ENCODE data around the gene BUD31.

BUD31 gene

DNA sequence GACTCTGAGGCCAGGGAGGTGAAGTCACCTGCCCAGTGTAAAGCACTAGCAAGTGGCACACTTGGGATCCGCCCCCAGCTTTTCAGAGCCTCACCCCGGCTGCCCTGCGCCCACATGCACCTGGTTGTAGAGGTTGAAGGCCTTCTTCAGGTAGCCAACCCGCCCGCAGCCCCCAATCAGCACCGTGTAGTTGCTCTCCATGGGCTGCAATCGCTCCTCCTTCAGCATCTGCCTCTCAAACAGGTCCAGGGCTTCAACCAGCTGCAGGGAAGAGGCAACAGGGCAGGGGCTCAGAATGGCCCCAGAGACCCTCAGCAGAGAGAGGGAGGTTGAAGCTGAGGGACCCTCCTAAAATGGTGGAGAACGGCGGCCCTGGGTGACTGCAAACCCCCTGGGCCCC lies 24.4 kb downstream of the BUD31 start:
- no peak for DNase-seq (ENCODE audit: low spot score)

DNA sequence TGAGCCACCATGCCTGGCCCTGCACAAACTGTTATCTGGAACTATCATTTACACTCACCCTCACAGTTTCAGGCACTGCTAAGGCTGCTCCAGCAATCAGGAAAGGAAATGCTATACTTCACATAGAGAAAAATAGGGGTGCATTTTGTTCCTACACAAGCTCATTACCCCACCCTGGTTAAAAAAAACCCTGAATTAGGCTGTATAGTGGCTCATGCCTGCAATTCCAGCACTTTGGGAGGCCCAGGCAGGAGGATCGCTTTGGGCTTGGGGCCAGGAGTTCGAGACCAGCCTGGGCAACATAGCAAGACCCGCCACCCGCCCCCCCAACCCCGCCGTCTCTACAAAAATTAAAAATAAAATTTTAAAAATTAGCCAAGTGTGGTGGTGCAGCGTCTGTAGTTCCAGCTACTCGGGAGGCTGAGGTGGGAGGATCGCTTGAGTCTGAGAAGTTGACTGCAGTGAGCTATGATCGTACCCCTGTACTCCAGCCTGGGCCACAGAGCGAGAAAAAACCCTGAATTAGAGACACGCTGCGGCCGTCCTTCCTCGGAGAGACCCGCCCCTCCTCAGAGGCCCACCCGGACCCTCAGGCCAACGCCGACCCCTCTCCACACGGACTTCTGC lies 29.3 kb downstream of the BUD31 start:
- no peak for DNase-seq (ENCODE audit: low spot score)

DNA sequence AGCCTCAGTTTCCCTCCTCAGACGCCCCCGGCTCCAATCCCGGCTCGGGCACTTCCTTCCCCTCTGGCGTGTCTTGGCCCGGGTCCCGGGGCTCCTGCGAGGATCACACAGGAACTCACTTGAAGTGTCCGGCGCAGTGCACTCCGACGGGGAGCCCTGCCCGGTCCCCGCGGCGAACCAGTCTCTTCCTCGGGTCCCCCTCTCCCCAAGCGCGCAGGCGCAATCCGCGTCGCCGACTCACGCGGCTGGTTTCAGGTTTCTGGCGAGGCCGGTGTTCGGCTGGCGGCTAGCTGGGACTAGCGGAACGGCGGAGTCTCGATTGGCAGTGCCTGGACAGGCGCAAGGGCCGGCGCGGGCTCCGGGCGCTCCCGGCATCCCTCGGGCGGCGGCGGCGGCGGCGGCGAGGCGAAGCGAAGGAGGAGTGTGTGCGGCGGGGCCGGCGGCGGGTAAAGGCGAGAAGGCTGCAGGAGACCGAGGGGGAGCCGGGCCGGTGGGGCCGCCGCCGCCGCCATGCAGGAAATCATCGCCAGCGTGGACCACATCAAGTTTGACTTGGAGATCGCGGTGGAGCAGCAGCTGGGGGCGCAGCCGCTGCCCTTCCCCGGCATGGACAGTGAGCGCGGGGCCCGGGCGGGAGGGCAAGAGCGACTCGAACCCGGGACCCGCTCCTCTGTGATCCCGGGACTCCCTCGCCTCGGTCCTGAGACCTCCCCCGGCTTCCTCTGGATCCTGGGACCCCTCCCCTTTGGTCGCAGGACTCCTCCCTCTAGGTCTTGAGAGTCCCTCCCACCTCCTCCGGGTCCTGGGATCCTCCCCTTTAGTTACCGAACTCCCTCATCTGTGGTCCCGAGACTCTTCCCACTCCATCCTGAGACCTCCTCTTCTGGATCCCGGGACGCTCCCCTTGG lies 30.1 kb downstream of the BUD31 start, which contains the start of the genes CPSF4 and PTCD1:
CPSF4 (plus strand) TSS at position 371 of the 908 bp plus-strand sequence; CDS start at position 511, 140 bp downstream.
PTCD1 (minus strand) TSS at position 226 of the 908 bp plus-strand sequence. CDS start 3,556 bp downstream, outside the sequence.
- DNase-seq (ENCODE audit: low spot score) = peak; percentile 99

DNA sequence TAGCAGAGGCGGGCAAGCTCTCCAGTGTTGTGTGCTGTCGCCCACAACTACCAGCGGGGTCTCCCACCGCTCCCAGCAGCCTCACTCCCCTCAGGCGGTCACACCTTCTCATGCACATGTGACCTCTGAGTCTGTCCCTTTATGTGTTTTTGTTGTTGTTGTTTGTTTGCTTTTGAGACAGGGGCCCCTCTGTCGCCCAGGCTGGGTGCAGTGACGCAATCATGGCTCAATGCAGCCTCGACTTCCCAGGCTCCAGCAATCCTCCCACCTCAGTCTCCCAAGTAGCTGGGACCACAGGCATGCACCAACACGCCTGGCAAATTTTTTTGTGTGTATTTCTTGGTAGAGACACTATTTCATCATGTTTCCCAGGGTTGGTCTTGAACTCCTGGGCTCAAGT lies 31.4 kb downstream of the BUD31 start:
- no peak for DNase-seq (ENCODE audit: low spot score)

DNA sequence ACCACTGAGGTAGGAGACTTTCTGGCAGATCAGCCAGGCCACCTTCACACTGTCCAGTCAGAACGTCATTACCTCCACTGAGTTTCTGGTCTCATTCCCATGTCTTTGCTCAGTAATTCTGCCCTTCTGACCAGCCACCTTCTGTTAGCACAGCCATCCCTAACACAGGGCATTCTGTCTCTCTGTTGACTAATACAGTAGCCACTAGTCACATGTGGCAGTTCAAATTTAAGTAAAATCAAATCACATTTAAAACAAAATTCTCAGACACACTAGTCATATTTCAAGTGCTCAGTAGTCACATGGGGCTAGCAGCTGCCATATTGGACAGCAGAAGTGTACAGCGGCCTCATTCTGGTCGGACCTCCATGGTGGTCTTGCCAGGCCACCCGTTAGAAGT lies 37.3 kb downstream of the BUD31 start:
- no peak for DNase-seq (ENCODE audit: low spot score)

DNA sequence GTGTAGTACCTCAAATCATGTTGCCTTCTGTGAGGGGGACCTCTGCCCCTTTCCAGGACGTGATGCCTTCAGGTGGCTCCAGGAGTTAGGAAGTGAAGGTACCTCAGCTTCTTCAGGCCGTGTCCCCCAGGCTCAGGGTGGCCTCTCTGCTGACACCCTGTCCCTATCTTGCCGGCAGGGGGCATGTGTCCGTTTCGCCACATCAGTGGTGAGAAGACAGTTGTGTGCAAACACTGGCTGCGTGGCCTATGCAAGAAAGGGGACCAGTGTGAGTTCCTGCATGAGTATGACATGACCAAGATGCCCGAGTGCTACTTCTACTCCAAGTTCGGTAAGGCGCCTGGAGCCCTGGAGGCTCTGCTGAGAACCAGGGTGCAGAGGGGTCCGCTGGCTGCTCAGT lies 39.2 kb downstream of the BUD31 start:
- no peak for DNase-seq (ENCODE audit: low spot score)

DNA sequence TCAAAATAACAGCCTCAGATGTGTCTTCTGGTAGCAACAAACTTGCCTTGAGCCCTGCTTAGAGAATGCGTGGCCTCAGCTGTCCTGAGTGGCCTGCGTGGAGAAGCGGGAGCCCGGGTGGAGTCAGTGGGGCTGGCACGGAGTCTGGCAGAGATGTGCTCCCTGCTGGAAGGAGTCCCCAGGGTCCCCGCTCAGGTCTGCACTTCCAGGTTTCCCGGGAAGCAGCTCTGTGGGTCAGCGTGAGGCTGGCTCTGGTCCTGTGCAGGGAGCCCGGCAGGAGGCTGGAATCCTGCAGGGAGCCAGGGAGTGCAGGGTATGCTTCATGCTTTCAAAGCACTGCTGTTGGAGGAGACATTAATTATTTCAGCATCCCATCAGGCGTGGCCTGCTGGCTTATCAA lies 40.1 kb downstream of the BUD31 start:
- no peak for DNase-seq (ENCODE audit: low spot score)

DNA sequence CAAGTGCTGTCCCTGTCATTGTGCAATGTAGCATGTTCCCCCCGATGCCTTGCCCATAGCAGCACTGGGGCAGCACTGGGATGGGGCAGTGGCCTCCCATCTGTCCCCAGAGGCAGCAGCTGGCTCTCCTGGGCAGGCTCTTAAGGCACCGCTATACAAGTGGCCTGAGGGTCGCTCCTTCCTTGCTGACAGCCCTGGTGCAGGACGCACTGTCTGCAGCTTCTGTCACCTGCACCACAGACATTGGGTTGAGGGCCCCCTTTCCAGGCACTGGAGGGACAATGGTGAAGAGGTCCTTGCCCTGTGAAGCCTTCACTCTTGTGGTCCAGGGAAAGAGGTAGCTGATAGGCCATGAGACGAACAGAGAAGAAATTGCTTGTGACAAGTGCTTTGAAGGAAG lies 40.6 kb downstream of the BUD31 start:
- DNase-seq (ENCODE audit: low spot score) = no peak

DNA sequence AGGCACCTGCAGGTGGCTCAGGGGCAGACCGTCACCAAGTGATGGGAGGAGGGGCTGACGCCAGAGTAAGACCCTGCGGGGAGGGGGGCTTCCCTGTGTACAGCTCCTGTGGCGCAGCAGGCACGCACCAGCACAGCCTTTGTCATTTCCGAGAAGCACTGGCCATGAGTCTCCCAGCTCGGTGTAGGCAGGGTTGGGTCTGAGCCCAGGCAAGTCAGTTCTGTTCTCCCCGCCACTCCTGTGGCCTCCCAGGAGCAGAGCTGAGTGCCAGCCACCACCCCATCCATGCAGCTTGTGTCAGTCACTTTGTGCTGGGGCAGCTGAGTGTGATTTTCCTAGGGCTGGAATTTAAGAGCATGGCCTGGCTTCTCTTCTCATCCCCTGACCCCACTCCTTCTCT lies 43.2 kb downstream of the BUD31 start:
- no peak for DNase-seq (ENCODE audit: low spot score)

DNA sequence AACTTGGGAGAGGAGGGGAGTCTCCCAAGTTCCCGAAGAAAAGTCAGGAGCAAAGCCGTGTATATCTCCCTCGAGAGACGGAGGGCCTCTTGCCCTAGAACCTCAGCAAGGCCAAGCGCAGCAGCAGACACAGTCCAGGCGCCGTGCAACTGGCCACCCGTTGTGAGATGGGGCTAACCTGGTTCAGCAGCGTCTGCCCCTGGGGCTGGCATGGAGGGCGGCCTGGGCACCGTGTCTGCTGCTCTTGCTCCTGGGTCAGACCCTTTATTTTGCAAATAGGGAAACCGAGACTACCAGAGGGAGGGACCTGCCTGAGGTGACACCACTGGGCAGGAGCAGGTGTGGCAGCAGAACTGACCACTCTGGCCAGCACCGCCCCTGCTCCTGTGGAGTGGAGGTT lies 43.8 kb downstream of the BUD31 start:
- no peak for DNase-seq (ENCODE audit: low spot score)

DNA sequence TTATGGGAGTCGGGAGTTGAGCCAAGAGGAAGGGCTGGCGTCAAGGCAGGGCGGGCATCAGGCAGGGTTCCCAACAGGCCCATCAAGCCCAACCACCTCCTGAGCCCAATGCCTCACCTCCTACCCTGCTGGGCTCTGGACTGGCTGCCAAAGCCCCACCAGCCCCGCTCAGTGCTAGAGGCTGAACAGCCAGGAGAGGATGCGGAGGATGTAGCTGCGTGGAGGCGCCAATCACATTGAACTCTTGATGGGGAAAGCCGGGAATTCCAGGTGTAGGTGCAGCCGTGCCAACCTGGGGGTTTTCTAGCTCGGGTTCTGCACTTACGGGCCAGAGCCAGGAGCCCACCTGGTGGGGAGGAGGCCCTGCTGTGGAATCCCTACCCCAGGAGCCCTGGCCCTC lies 44.3 kb downstream of the BUD31 start:
- DNase-seq (ENCODE audit: low spot score) = no peak

DNA sequence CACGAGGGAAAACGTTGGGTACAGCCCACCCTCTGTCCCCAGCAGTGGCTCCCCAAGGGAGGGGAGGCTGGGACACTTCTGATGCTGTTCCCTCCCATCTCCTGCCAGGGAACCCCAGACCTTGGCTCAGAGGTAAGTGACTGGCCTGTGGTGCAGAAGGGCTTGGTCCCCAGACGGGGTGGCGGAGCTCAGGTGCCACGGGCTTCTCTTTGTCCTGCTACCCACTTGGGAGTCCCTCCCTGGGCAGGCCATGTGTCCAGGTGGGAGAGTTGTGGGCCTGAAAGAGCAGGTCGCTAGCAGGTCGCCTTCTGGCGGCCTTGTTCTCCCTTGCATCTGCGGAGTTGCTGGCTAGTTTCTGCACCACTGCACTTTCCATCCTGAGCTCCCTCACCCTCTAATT lies 47.1 kb downstream of the BUD31 start:
- DNase-seq (ENCODE audit: low spot score) = no peak

DNA sequence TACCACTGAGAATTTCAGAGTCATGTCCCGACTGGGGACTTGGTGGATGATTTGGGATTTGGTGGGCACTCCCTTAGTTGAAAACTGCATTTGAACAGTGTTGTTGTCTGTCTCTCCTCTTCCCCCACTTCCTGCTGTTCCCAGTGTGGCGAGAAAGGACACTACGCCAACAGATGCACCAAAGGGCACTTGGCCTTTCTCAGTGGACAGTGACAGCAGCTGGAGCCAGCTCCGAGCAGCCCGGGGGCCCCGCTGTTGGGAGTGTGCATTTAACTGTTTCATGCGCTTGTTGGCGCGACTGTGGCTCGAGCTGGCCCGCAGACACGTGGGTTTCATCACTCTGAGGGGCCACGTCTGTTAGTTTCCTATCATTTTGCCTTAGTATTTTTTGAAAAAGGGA lies 47.5 kb downstream of the BUD31 start:
- no peak for DNase-seq (ENCODE audit: low spot score)

DNA sequence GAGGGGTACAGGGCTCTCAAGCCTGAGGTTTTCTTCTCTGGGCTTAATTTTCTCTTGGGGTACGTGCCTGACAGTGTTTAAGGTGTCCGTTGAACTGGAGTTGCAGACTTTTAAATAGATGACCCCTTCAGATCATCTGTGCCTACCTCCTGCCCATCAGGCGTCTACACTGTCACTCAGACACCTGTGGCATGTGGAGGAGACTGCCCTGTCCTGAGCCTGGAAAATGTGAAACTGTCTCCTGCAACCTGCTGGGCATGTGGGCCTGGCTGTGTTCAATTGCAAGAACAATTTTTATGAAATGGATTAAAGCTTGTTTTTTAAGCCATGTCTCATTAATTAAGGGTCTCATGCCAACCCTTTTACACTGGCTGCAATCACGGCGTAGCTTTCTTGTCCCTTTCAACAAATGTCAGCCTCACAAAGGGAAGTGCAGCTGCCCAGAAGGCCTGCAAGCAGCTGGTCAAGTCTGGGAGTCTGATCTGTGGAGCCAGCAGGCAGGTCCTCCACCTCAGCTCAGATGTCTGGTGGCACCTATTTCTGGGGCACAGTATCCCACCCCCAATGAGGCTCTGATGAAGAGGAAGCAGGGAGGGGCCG lies 48.4 kb downstream of the BUD31 start:
- DNase-seq (ENCODE audit: low spot score) = no peak

DNA sequence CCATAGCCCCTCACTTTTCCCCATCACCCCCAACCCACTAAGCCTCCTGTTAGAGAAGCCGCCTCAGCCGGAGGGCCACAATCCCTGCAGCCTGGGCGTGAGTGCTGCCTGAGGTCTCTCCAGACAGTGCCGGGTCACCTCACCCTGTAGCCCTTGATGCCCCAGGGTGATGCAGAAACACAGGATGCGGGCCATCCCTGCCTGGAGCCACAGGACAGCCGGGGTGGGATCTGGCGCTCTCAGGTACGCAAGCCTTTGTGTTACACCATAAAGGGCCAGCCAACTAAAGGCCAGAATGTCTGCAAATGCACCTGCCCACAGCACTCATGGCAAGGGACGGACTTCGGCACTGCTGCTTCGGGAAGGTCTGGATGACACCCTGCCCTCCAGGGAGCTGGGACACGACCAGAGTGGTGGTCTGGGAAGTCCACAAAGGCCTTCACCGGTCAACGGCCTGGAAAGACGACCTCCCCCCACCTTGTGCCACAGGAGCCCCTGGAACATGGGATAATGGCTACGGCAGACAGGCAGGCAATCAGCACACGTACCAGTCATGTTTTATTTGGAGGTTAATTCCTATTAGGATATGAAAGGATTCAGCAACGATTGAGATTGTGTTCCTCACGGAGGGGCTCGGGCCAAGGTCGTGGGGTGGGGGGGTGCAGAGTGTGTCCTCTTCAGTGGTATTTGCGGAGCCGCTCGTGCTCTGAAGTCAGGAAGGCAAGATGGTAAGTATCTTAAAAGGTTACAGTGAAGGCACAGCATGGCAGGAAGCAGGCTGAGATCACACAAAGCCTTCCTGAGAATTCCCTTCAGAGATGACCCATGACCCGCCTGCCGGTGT lies 49.1 kb downstream of the BUD31 start:
- DNase-seq (ENCODE audit: low spot score) = no peak

DNA sequence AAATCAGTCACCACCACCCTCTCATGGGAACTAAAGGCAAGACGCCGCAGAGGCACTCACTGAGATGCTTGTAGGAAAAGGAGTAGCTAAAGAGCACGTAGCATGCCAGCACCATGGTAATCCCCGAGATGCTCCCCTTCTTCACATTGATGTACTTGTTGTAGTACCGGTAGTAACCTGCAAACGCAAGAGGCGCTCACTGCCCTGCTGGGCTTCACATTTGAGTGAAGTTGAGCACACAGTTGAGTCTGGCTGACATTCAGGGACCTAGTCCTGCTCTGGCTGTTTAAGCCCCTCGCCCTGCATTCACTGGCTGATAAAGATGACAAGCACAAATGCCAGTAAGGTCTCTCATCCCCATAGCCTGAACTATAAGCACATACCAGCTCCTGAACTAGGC lies 50.3 kb downstream of the BUD31 start:
- DNase-seq (ENCODE audit: low spot score) = no peak

DNA sequence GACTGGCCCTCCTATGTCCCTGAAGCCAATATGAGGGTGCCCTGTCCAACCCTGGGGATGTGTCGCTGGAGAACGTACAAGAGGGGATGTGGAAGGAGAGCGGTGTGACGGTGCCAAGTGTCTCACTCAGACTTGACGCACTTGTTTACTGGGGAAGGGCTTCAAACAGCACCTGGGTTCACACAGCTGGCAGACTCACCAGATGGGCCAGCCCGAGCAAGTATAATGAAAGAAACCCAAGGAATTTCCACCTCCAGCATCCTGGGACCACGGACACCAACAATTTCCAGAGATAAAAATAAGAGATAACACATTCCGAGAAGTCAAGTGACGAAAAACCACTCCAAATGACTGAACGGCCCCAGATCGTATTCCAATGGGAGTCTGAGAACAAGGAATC lies 51.9 kb downstream of the BUD31 start:
- DNase-seq (ENCODE audit: low spot score) = no peak

DNA sequence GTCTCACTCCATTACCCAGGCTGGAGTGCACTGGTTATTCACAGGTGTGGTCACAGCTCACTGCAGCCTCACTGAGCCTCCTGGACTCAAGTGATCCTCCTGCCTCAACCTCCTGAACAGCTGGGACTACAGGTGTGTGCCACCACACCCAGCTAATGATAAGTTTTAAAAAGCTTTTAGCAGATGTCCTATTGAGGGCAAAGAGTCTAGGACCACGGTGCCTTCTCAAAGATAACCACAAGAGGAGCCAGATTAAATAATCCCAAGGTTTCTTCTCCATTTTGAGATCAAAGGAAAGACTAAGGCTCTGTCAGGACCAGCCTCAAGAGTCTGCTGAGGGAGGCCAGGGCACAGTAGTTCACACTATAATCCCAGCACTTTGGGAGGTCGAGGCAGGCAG lies 52.5 kb downstream of the BUD31 start:
- no peak for DNase-seq (ENCODE audit: low spot score)

DNA sequence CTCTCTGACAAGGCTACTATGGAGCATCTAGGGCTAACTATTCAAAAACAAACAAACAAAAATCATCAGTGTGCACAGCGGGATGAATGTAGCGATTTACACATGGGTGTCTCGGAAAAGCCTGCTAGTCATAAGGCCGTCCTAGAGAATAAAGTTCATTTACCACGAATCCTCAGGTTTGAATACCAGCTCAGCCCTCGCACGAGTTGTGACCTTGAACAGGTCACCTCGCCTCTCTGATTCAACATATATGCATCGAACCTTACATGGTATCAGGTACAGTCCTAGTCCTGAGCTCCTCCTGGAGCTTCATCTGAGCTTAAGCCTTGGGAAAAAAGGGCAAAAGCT lies 56.6 kb downstream of the BUD31 start:
- no peak for DNase-seq (ENCODE audit: low spot score)

DNA sequence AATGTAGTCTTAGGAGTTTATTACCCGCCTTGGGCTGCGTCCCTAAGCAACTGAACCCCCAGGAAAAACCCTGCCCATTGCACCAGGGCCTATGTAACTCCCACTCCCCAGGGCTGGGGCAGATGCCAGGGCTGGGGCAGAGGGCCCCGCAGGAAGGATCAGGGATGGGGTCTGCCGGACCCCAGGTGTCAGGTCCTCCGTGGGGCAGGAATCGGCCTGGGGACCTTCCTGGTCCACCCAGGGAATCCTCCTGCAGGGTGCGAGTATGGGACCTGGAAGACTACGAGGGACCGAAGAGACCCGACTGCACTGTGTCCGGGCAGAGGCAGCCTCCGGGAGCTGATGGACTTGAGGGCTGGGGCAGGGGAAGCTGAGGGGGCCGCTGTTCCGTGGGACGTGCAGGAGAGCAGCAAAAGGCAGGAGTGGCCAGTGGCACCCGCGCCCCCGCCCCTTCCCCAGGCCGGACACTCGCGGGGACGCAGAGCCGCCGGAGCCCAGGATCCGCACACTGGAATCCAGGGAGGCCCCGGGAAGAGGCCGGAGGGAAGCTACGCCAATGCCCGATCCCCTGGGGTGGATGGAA lies 59.7 kb downstream of the BUD31 start:
- DNase-seq (ENCODE audit: low spot score) = no peak
